Neural cell (in vitro differentiated cells): ENCODE measurements around the gene DRD1. TPM values are rescaled to one million over a fixed set of nuclear protein-coding genes. Genes with fewer than 3 reads are reported as not detected.

Experiments
- H2AFZ ChIP-seq: fragments of 200-600, 300-800 bp; sonication (generic), shearing (Covaris generic); 2 replicates; pipeline ENCODE4 v1.6.0; 2014; ENCODE audit warnings: low read depth, mild to moderate bottlenecking, antibody characterized with exemption, low read length, moderate library complexity
- H3F3A ChIP-seq: fragments of 200-600 bp; shearing (Covaris generic); 2 replicates; pipeline ENCODE4 v1.6.1; 2016; ENCODE audit warnings: mild to moderate bottlenecking, moderate library complexity, mixed read lengths, antibody characterized with exemption, low read length; ENCODE audit not compliant: insufficient read depth, poor library complexity, severe bottlenecking
- H3K27ac ChIP-seq: fragments of 200-600, 300-800 bp; sonication (generic), shearing (Covaris generic); 2 replicates; pipeline ENCODE4 v1.5.1; 2014; ENCODE audit warnings: mild to moderate bottlenecking, low read length, moderate library complexity
- H3K27me3 ChIP-seq: fragments of 300-800, 200-600 bp; sonication (generic), shearing (Covaris generic); 2 replicates; pipeline ENCODE4 v1.6.0; 2014; ENCODE audit warnings: mild to moderate bottlenecking, low read depth, low read length, moderate library complexity; ENCODE audit not compliant: insufficient read depth
- H3K36me3 ChIP-seq: fragments of 300-800, 200-600 bp; sonication (generic), shearing (Covaris generic); 2 replicates; pipeline ENCODE4 v1.5.1; 2014; ENCODE audit warnings: mild to moderate bottlenecking, antibody characterized with exemption, low read length, moderate library complexity; ENCODE audit not compliant: insufficient read depth
- H3K4me2 ChIP-seq: fragments of 300-800, 200-600 bp; sonication (generic), shearing (Covaris generic); 2 replicates; pipeline ENCODE4 v1.6.0; 2014; ENCODE audit warnings: mild to moderate bottlenecking, low read length
- H3K4me3 ChIP-seq: fragments of 300-800, 200-600 bp; sonication (generic), shearing (Covaris generic); 2 replicates; pipeline ENCODE4 v1.5.1; 2014; ENCODE audit warnings: mild to moderate bottlenecking, low read length, moderate library complexity
- H3K79me2 ChIP-seq: fragments of 200-600 bp; shearing (Covaris generic); replicated peaks from 2 replicates; pipeline ENCODE4 v1.6.0; 2014; ENCODE audit warnings: mild to moderate bottlenecking, low read length, moderate library complexity; ENCODE audit not compliant: insufficient read depth
- H3K9ac ChIP-seq: fragments of 300-800, 200-600 bp; sonication (generic), shearing (Covaris generic); 2 replicates; pipeline ENCODE4 v1.6.1; 2016; ENCODE audit warnings: mild to moderate bottlenecking, low read length, mixed read lengths
- H3K9me2 ChIP-seq: fragments of 200-600 bp; shearing (Covaris generic); 2 replicates; pipeline ENCODE4 v1.6.1; 2016; ENCODE audit warnings: mild to moderate bottlenecking, low read length, mixed read lengths; ENCODE audit not compliant: insufficient read depth
- H3K9me3 ChIP-seq: fragments of 200-600, 300-800 bp; sonication (generic), shearing (Covaris generic); 2 replicates; pipeline ENCODE4 v1.6.1; 2016; ENCODE audit warnings: mild to moderate bottlenecking, mixed run types, low read length, moderate library complexity, mixed read lengths
- H4K20me1 ChIP-seq: fragments of 200-600 bp; shearing (Covaris generic); 2 replicates; pipeline ENCODE4 v1.6.1; 2016; ENCODE audit warnings: mild to moderate bottlenecking, mixed run types; ENCODE audit not compliant: insufficient read depth
- CTCF ChIP-seq: fragments of 450-650 bp; IDR thresholded peaks from 2 replicates; pipeline ENCODE4 v1.5.1; 2014; ENCODE audit warnings: antibody characterized with exemption, mild to moderate bottlenecking, moderate library complexity; ENCODE audit not compliant: poor library complexity, severe bottlenecking
- EP300 ChIP-seq: fragments of 450-650 bp; conservative IDR thresholded peaks from 2 replicates; pipeline ENCODE4 v1.6.1; 2014; ENCODE audit warnings: antibody characterized with exemption, mild to moderate bottlenecking, moderate library complexity; ENCODE audit not compliant: poor library complexity, severe bottlenecking
- EZH2 ChIP-seq: fragments of 200-600, 300-800 bp; shearing (Covaris generic), sonication (generic); IDR thresholded peaks from 2 replicates; pipeline ENCODE4 v1.6.1; 2014; ENCODE audit warnings: antibody characterized with exemption, low read length, borderline replicate concordance, mild to moderate bottlenecking; ENCODE audit not compliant: insufficient read depth, poor library complexity, severe bottlenecking
- MXI1 ChIP-seq: fragments of 450-650 bp; conservative IDR thresholded peaks from 2 replicates; pipeline ENCODE4 v1.6.1; 2014; ENCODE audit warnings: antibody characterized with exemption, mild to moderate bottlenecking; ENCODE audit not compliant: poor library complexity, severe bottlenecking
- POLR2AphosphoS5 ChIP-seq: IDR thresholded peaks from 2 replicates; pipeline ENCODE4 v1.6.1; 2012
- RAD21 ChIP-seq: fragments of 450-650 bp; conservative IDR thresholded peaks from 2 replicates; pipeline ENCODE4 v1.6.1; 2014; ENCODE audit warnings: antibody characterized with exemption, mild to moderate bottlenecking, moderate library complexity
- SMC3 ChIP-seq: fragments of 450-650 bp; conservative IDR thresholded peaks from 2 replicates; pipeline ENCODE4 v1.6.1; 2014; ENCODE audit warnings: antibody characterized with exemption, mild to moderate bottlenecking, moderate library complexity; ENCODE audit not compliant: poor library complexity
- TAF1 ChIP-seq: IDR thresholded peaks from 2 replicates; pipeline ENCODE4 v1.6.1; 2012; ENCODE audit warnings: low read depth
- polyA plus RNA-seq: library from polyadenylated mRNA; depleted of rRNA; stranded (reverse); fragments of >200 nt; gene quantifications from 2 replicates; pipeline ENCODE4 v1.2.3, GENCODE V29; 2014
- TF ChIP-seq, protein P1 (sequence below): IDR thresholded peaks from 2 replicates; pipeline ENCODE4 v1.6.1; 2012; ENCODE audit warnings: borderline replicate concordance

DRD1 gene
- polyA plus RNA-seq, 1 donor from 2014 or later = 0.33 TPM

- Histone ChIP-seq H3K9ac (peak within 1 kb of the TSS; percentile 87), H3F3A (no peaks in the 10 kb centered on the region)
Measured at GRCh38 chr5:175478384-175479124, 34.6 kb upstream of the DRD1 start, which contains the start of gene SFXN1. TSS of gene SFXN1 (plus strand) at chr5:175478560. CDS start at chr5:175492104, 13,544 bp downstream.

DNA sequence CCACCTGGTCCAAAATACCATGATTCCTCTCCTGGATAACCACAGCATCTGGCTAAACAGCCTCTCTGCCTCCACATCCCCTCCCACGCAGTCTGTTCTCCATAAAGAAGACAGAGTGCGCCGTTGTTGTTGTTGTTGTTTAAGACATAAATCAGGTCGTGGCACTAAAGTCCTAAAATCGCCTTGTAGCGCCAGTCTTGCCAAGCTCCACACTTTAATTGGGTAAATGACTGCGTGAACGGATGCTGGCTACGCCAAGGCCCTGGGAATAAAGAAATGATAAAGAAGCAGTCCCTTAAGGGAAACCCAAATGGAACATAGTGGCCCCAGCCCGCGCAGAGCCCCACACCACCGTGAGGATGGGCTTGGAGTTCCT lies 34.0 kb upstream of the DRD1 start:
- H3K9ac ChIP-seq = peak overlapping the region; percentile 87
- H2AFZ ChIP-seq = peak overlapping the region; percentile 67
- no peaks in the 10 kb centered on the region for H3F3A ChIP-seq
- no peaks in the 10 kb centered on the region for H4K20me1 ChIP-seq
- H3K79me2 ChIP-seq = peaks cover 40% of the 10 kb centered on the region
- TF ChIP-seq EP300 (no peak), CTCF (peak; percentile 33), TAF1 (peak; percentile 4)
- no peaks in the 10 kb centered on the region for H3K9me2 ChIP-seq
- H3K27ac ChIP-seq = peak overlapping the region; percentile 64
- H3K4me2 ChIP-seq = peak overlapping the region; percentile 56
- H3K27me3 ChIP-seq = no peaks in the 10 kb centered on the region
- no peaks in the 10 kb centered on the region for H3K9me3 ChIP-seq
- H3K4me3 ChIP-seq = peak overlapping the region; percentile 83
- peaks cover 6% of the 10 kb centered on the region for H3K36me3 ChIP-seq

More at GRCh38 chr5:175478384-175479124, 34.6 kb upstream of the DRD1 start, which contains the start of gene SFXN1:
- H3K4me3 ChIP-seq = peak within 1 kb of the TSS; percentile 83
- no peaks in the 10 kb centered on the region for H4K20me1 ChIP-seq
- peak within 1 kb of the TSS; percentile 64 for H3K4me2 ChIP-seq
- no peaks in the 10 kb centered on the region for H3K9me2 ChIP-seq
- peak within 1 kb of the TSS; percentile 64 for H3K27ac ChIP-seq
- no peaks in the 10 kb centered on the region for H3K27me3 ChIP-seq
- H2AFZ ChIP-seq = peak within 1 kb of the TSS; percentile 67
- H3K79me2 ChIP-seq = peaks cover 46% of the 10 kb centered on the region
- no peaks in the 10 kb centered on the region for H3K9me3 ChIP-seq
- peak; percentile 51 for TF ChIP-seq TAF1
- no peak for TF ChIP-seq RAD21
- no peak for TF ChIP-seq SMC3
- no peak for TF ChIP-seq EZH2
- peak; percentile 81 for TF ChIP-seq MXI1
- TF ChIP-seq EP300 = no peak
- TF ChIP-seq, protein P1, sequence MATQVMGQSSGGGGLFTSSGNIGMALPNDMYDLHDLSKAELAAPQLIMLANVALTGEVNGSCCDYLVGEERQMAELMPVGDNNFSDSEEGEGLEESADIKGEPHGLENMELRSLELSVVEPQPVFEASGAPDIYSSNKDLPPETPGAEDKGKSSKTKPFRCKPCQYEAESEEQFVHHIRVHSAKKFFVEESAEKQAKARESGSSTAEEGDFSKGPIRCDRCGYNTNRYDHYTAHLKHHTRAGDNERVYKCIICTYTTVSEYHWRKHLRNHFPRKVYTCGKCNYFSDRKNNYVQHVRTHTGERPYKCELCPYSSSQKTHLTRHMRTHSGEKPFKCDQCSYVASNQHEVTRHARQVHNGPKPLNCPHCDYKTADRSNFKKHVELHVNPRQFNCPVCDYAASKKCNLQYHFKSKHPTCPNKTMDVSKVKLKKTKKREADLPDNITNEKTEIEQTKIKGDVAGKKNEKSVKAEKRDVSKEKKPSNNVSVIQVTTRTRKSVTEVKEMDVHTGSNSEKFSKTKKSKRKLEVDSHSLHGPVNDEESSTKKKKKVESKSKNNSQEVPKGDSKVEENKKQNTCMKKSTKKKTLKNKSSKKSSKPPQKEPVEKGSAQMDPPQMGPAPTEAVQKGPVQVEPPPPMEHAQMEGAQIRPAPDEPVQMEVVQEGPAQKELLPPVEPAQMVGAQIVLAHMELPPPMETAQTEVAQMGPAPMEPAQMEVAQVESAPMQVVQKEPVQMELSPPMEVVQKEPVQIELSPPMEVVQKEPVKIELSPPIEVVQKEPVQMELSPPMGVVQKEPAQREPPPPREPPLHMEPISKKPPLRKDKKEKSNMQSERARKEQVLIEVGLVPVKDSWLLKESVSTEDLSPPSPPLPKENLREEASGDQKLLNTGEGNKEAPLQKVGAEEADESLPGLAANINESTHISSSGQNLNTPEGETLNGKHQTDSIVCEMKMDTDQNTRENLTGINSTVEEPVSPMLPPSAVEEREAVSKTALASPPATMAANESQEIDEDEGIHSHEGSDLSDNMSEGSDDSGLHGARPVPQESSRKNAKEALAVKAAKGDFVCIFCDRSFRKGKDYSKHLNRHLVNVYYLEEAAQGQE = no peak
- TF ChIP-seq CTCF = no peak
- TF ChIP-seq POLR2AphosphoS5 = peak; percentile 89
- H3K36me3 ChIP-seq = peaks cover 6% of the 10 kb centered on the region
